ENCODE measurements around the gene CSRP1. TPM values are rescaled to one million over a fixed set of nuclear protein-coding genes. Genes with fewer than 3 reads are reported as not detected.
"Not testable (repeated sequence)": the region's sequence is repeated elsewhere in the genome, so short reads cannot be mapped to it uniquely, and the experiment has no call there.

CSRP1 gene
- total RNA-seq, 2 donors from 2014 or later: 25.0 to 51.1 TPM

- H3K27me3 Mint-ChIP-seq: peaks cover 20% of the 10 kb centered on the region
- no peaks in the 10 kb centered on the region for H3K36me3 Mint-ChIP-seq (ENCODE audit: low read depth)
- H3K9me3 Mint-ChIP-seq: no peaks in the 10 kb centered on the region
- ATAC-seq (replicated peaks): no peak
- H3K27ac Mint-ChIP-seq: no peak overlapping the region
- no peak overlapping the region for H3K4me3 Mint-ChIP-seq
- no peaks in the 10 kb centered on the region for H3K4me1 Mint-ChIP-seq
Measured at GRCh38 chr1:201475130-201475529, 31.8 kb downstream of the CSRP1 start.

- peaks cover 25% of the 10 kb centered on the region for H3K27me3 Mint-ChIP-seq
- H3K4me3 Mint-ChIP-seq: no peak overlapping the region
- H3K4me1 Mint-ChIP-seq: no peaks in the 10 kb centered on the region
- no peak overlapping the region for H3K27ac Mint-ChIP-seq
- ATAC-seq (replicated peaks): no peak
- no peaks in the 10 kb centered on the region for H3K9me3 Mint-ChIP-seq
- no peaks in the 10 kb centered on the region for H3K36me3 Mint-ChIP-seq (ENCODE audit: low read depth)
Measured at GRCh38 chr1:201473296-201473695, 33.6 kb downstream of the CSRP1 start.

- H3K4me3 Mint-ChIP-seq; H3K36me3 Mint-ChIP-seq (ENCODE audit: low read depth); H3K4me1 Mint-ChIP-seq; ATAC-seq (replicated peaks); H3K9me3 Mint-ChIP-seq; H3K27ac Mint-ChIP-seq: not testable (repeated sequence)
- peaks cover 29% of the 10 kb centered on the region for H3K27me3 Mint-ChIP-seq
Measured at GRCh38 chr1:201472321-201472720, 34.6 kb downstream of the CSRP1 start.

- H3K9me3 Mint-ChIP-seq: no peaks in the 10 kb centered on the region
- no peak overlapping the region for H3K4me3 Mint-ChIP-seq
- H3K27me3 Mint-ChIP-seq: peaks cover 29% of the 10 kb centered on the region
- H3K27ac Mint-ChIP-seq: no peak overlapping the region
- no peak for ATAC-seq (replicated peaks)
- H3K4me1 Mint-ChIP-seq: no peaks in the 10 kb centered on the region
- H3K36me3 Mint-ChIP-seq (ENCODE audit: low read depth): no peaks in the 10 kb centered on the region
Measured at GRCh38 chr1:201471772-201472171, 35.2 kb downstream of the CSRP1 start.

GRCh38 chr1:201470581-201470980, 36.3 kb downstream of the CSRP1 start:
- Mint-ChIP-seq H3K4me1 (no peaks in the 10 kb centered on the region), H3K9me3 (no peaks in the 10 kb centered on the region), H3K36me3 (ENCODE audit: low read depth) (no peaks in the 10 kb centered on the region), H3K27me3 (peaks cover 29% of the 10 kb centered on the region), H3K27ac (no peak overlapping the region), H3K4me3 (peak overlapping the region; percentile 73)
- ATAC-seq (replicated peaks): no peak

GRCh38 chr1:201469645-201470074, 37.3 kb downstream of the CSRP1 start:
- Mint-ChIP-seq H3K4me1 (no peaks in the 10 kb centered on the region), H3K9me3 (no peaks in the 10 kb centered on the region), H3K27me3 (peaks cover 29% of the 10 kb centered on the region), H3K4me3 (peak overlapping the region; percentile 73), H3K36me3 (ENCODE audit: low read depth) (no peaks in the 10 kb centered on the region), H3K27ac (no peak overlapping the region)
- no peak for ATAC-seq (replicated peaks)

GRCh38 chr1:201468844-201469644, 37.9 kb downstream of the CSRP1 start, which contains the start of gene PHLDA3:
TSS of gene PHLDA3 (minus strand) at chr1:201469188. CDS start at chr1:201468786, 402 bp downstream.
- Mint-ChIP-seq H3K27me3 (peaks cover 29% of the 10 kb centered on the region), H3K4me3 (peak within 1 kb of the TSS; percentile 73), H3K4me1 (no peaks in the 10 kb centered on the region), H3K27ac (no peak within 1 kb of the TSS), H3K36me3 (ENCODE audit: low read depth) (no peaks in the 10 kb centered on the region), H3K9me3 (no peaks in the 10 kb centered on the region)
- peak; percentile 90 for ATAC-seq (replicated peaks)

GRCh38 chr1:201468501-201468843, 38.5 kb downstream of the CSRP1 start:
- no peak overlapping the region for H3K27ac Mint-ChIP-seq
- H3K36me3 Mint-ChIP-seq (ENCODE audit: low read depth): no peaks in the 10 kb centered on the region
- H3K9me3 Mint-ChIP-seq: no peaks in the 10 kb centered on the region
- H3K4me3 Mint-ChIP-seq: peak overlapping the region; percentile 73
- ATAC-seq (replicated peaks): peak; percentile 53
- peaks cover 27% of the 10 kb centered on the region for H3K27me3 Mint-ChIP-seq
- H3K4me1 Mint-ChIP-seq: no peaks in the 10 kb centered on the region

- Mint-ChIP-seq H3K27ac (no peak overlapping the region), H3K9me3 (no peaks in the 10 kb centered on the region), H3K4me3 (no peak overlapping the region), H3K36me3 (ENCODE audit: low read depth) (no peaks in the 10 kb centered on the region), H3K4me1 (no peaks in the 10 kb centered on the region), H3K27me3 (peaks cover 19% of the 10 kb centered on the region)
- no peak for ATAC-seq (replicated peaks)
Measured at GRCh38 chr1:201466492-201466891, 40.4 kb downstream of the CSRP1 start.

- Mint-ChIP-seq H3K9me3 (no peaks in the 10 kb centered on the region), H3K4me3 (no peak overlapping the region), H3K36me3 (ENCODE audit: low read depth) (no peaks in the 10 kb centered on the region), H3K27me3 (peaks cover 17% of the 10 kb centered on the region), H3K27ac (no peak overlapping the region), H3K4me1 (no peaks in the 10 kb centered on the region)
- no peak for ATAC-seq (replicated peaks)
Measured at GRCh38 chr1:201465698-201466290, 41.1 kb downstream of the CSRP1 start.

GRCh38 chr1:201463071-201463552, 43.8 kb downstream of the CSRP1 start:
- Mint-ChIP-seq H3K27ac (no peak overlapping the region), H3K4me1 (no peaks in the 10 kb centered on the region), H3K36me3 (ENCODE audit: low read depth) (no peaks in the 10 kb centered on the region), H3K9me3 (no peaks in the 10 kb centered on the region), H3K27me3 (peaks cover 6% of the 10 kb centered on the region), H3K4me3 (no peak overlapping the region)
- ATAC-seq (replicated peaks): no peak

- H3K9me3 Mint-ChIP-seq: no peaks in the 10 kb centered on the region
Measured at GRCh38 chr1:201461645-201462441, 45.1 kb downstream of the CSRP1 start.

GRCh38 chr1:201460814-201461644, 45.9 kb downstream of the CSRP1 start:
- Mint-ChIP-seq H3K4me3 (no peak overlapping the region), H3K4me1 (no peaks in the 10 kb centered on the region), H3K27me3 (peaks cover 3% of the 10 kb centered on the region), H3K27ac (no peak overlapping the region), H3K9me3 (no peaks in the 10 kb centered on the region), H3K36me3 (ENCODE audit: low read depth) (no peaks in the 10 kb centered on the region)
- ATAC-seq (replicated peaks): no peak

More at GRCh38 chr1:201461645-201462441, 45.1 kb downstream of the CSRP1 start:
- Mint-ChIP-seq H3K4me1 (no peaks in the 10 kb centered on the region), H3K4me3 (no peak overlapping the region), H3K27me3 (peaks cover 3% of the 10 kb centered on the region), H3K36me3 (ENCODE audit: low read depth) (no peaks in the 10 kb centered on the region), H3K27ac (no peak overlapping the region)
- ATAC-seq (replicated peaks): no peak

GRCh38 chr1:201459775-201460174, 47.1 kb downstream of the CSRP1 start:
- ATAC-seq (replicated peaks): no peak
- Mint-ChIP-seq H3K4me1 (no peaks in the 10 kb centered on the region), H3K9me3 (no peaks in the 10 kb centered on the region)

More at GRCh38 chr1:201459775-201460174, 47.1 kb downstream of the CSRP1 start:
- no peaks in the 10 kb centered on the region for H3K36me3 Mint-ChIP-seq (ENCODE audit: low read depth)
- H3K27ac Mint-ChIP-seq: no peak overlapping the region
- no peak overlapping the region for H3K4me3 Mint-ChIP-seq
- H3K27me3 Mint-ChIP-seq: peaks cover 3% of the 10 kb centered on the region

All from activated T-helper 17 cell treated with anti-CD3 and anti-CD28 coated beads, Interleukin-2, amount 50 U/mL, for 72 hours (primary cell).